GM19467 (cell line): ENCODE measurements around the gene LRP8.

Experiments used
- ATAC-seq: cut with Tn5 transposase; IDR thresholded peaks from one replicate; pipeline ENCODE4 v1.9.1; 2021; ENCODE audit warnings: mild to moderate bottlenecking, moderate library complexity; ENCODE audit not compliant: unreplicated experiment

Gene LRP8

DNA sequence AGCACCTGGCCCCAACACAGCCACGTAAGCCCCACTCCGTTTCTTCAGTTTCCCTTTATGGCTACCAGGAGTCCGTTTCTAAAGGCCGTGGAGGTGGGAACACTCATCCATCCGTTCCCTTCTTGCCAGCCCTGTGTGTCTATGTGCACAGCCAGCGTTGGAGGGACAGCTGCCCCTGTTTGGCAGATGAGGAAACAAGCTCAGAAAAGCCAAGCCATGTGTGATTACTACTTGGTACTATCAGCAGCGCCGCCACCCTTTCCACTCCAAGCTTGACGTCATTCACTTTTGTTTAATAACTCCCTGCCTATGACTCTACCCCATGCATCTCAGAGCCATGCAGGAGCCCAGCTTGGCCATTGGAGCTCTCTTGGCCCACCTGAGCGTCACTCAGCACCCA lies 3.5 kb downstream of the LRP8 start:
- ATAC-seq: no peak

GRCh38 chr1:53323316-53323715 lies 4.6 kb downstream of the LRP8 start:
- no peak for ATAC-seq

DNA sequence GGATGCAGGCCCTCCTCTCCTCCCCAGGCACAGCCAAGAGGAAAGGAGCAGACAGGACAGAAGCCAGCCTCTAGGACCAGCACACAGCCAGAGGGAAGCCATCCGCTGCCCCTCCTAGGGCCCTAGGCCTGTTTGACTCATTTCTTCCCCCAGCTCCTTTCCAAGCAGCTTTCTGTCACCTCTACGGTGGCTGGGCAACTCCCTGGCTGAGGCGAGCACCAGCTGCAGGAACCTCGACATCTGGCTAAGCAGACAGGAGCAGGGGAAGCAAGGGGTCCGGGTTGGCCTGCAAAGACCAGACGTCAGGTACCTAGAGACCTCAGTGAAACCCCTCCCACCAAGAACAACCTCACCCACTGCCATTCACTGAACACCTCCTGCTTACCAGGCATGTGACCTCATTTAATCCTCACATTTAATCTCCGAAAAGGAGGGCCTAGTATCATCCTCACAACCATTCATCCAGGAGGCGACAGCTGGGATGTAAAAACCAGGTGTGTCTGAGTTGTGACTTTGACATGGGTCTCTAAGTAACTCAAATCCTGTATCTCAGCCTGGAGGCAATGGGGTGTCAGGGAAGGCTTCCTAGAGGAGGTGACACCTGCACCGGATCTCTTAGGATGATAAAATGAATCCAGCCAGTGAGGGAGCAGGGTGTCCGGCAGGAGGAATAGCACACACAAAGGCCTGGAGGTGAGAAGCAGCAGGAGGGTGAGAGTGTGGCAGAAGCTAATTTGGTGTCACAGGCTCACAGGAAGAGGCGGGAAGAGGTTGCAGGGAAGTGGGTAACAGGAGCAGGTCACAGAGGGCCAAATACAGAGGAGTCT lies 5.9 kb downstream of the LRP8 start:
- ATAC-seq: no peak

- ATAC-seq: no peak
Measured at GRCh38 chr1:53321366-53321765, 6.5 kb downstream of the LRP8 start.

- no peak for ATAC-seq
Measured at GRCh38 chr1:53320646-53321045, 7.2 kb downstream of the LRP8 start.

- no peak for ATAC-seq
Measured at GRCh38 chr1:53319296-53320101, 8.4 kb downstream of the LRP8 start.

DNA sequence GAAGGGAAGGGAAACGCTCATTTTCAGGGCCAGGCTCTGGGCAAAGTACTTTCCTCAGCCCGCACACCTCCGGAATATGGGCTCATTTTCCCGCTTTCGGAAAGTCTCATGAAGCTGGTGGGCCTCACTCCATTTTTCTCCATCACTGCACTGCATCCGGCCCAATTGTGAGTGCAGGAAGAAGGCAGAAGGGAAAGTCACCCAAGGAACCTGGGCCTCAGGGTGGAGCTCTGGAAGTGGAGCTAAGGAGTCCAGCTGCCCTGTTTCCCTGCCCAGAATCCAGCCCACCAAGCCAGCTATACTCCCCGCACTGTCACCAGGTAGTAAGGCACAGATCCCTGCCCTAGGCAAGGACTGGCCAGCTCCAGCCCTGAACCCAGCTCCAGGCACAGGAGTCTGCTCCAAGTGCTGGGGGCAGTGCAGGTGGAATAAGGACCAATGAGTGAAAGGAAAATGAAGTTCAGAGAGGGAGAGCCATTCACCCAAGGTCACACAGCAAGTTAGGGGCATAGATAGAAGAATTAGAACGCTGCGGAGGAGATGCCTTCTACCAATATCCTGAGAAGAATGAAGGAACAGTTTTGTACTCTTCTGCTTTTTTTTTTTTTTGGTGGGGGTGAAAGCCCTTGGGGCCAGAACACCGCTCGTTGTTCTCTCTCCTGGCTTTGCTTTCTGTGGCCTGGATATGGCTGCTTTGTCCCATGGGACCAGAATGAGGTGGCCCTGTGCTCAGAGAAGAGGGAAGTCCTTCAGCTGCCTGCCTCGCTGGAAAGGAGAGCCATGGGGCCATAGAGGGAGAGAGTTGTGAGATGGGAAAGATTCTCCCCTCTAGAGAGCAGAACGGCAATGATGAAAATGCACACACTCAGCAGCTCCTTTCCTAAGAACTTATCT lies 10.0 kb downstream of the LRP8 start:
- no peak for ATAC-seq

- ATAC-seq: no peak
Measured at GRCh38 chr1:53316766-53317581, 10.9 kb downstream of the LRP8 start.

DNA sequence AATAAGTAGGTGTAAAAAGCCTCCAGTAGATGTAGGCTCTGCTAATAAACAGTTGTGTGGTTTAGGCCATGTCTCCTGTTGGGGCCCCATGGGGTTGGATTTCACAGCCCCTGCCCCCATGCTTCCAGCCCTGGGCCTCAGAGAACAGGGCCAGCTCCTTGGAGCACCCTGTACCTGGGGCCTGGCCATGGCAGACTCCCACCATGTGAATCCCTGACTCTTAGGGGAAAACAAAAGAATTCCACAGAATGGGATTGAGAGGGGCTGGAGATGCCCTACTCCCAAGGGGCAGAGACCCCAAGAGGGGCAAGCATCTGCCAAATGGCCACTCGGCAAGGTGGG lies 11.5 kb downstream of the LRP8 start:
- no peak for ATAC-seq

DNA sequence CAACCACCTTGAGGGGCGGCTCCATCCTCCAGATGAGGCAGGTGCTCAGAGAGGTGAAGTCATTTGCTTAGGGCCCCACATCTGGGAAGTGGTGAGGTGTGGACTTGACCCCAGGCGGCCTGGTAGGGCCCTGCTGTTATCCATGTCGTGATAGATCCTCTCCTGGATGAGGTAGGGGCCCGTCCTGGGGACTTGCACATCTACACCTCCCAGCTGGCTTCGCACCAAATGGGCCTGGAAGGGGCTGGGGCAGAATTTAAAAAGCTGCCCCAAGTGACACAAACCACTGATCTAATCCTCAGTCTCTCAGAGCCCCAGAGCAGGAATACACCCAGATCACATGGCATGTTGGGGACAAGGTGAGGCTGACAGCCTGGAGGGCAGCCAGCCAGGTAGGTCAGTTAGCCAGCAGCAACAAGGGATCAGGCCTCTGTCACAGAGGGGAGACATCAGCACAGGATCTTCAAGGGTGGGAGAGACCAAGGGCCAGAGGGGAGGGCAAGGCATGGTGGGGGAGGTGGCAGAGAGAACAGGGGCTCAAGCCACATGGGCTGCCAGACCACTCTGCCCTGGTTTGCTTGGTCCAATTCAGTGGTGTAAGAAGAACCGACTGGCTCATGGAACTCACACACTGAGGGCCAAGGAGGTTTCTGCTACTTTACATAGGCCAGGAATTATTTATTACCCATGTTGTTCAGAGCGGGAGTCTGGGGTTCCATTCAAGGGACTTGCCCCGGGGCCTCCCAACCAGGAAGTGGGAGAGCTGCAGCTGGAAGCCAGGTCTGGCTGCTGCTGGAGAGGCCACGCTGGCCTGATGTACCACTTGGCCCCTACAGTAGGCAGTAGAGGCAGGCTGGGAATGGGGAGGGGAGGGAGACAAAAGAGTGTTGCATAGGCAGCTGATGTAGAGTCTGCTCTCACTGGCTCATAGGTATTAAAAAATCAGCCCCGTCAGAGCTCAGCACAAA lies 12.1 kb downstream of the LRP8 start:
- no peak for ATAC-seq

- ATAC-seq: no peak
Measured at GRCh38 chr1:53315046-53315445, 12.8 kb downstream of the LRP8 start.

- no peak for ATAC-seq
Measured at GRCh38 chr1:53314606-53315005, 13.3 kb downstream of the LRP8 start.

DNA sequence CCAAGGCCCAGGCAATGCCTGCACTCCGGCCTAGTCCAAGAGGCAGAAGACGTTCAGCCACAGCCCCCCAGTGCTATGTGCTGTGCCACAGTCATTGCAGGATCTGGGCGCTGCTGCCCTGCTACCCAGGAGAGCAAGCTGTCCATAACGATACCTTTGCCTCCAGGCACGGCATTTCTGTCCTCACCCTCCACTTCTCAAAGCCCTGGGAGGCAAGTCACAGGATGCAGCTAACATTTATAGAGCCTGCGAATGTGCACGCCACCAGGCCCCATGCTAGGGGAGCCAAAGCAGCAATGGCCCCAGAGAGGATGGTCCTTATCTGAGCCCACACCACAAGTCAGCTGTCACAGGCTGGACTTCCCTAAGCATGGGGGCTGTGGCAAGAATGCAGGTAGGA lies 13.8 kb downstream of the LRP8 start:
- no peak for ATAC-seq

DNA sequence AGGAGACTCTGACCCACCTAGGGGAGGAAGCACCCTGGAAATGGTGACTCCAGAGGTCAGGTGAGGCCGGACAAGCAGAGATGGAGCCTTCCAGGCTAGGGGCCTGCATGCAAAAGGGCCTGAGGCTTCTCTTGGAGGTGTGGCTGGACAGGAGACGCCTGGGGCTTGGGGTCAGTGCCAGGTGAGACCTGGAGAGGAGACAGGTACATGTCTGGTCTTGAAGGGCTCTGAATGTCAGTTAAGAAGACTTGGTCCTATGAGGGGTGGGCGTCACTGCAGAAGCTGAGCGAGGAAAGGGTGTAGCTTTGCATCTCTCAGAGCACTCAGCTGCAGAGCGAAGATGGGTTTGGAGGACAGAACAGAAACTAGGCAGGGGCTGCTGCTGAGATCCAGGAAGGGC lies 14.3 kb downstream of the LRP8 start:
- no peak for ATAC-seq

DNA sequence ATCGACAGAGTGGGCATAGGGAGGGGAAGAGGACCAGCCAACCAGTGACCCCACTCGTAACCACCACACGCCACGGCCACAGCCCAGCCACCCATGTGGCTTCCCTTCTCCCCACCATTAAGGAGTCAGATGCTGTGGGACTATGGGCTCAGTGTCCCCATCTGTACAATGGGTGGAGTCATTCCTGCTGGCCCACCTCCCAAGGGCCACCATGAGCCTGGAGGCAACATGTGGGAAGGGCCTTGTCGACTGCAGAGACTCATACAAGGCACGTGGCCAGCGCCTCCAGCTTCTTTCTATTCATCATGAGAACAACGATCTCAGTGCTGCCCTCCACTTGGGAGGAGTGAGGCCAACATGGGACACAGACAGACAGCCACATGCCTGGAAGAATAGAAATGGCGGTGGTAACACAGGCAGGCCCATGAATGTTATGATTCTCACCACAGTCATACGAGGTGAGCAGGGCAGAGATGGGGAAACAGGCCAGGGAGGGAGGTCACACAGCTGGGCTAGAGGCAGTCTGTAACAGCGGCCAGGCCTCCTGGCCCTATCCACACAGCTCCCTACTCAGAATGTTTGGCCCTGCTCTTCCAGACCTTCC lies 16.1 kb downstream of the LRP8 start:
- no peak for ATAC-seq

DNA sequence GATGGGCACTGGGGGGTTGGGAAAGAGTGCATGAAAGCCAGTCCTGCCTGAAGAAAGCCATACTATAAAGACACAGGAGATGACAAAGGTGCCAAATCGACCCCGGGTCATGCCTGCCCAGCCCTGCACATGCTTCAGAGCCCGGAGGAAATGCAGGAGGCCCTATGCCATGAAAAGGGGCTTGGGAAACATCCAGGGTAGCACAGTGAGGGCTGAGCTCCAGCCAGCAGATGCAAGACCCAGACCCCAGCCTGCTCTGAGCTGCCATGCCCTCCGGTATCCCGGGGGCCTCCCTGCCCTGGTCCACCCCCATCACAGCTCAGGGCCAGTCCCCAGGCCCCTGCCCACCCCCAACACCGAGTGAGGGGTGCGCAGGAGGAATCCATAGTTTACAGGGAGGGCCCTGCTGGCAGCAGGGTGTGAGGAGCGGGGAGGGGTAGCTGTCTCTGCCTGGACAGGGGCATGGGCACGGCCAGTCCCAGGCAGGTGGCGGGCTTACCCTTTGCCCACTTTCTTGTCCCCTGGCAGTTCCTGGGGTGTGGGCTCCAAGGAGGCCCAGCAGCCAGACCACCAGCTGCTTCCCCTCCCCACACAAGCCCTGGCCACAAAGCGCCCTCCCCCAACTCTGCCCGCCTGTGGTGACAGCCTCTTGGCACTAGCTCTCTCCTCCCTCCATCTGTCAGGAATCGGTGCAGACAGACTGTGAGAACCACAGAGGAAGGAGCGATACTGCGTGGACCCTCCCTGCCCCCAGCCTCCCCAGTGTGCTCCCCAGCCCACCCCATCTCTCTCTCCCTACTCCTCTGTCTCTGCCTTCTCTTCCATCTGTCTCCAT lies 16.8 kb downstream of the LRP8 start:
- no peak for ATAC-seq

DNA sequence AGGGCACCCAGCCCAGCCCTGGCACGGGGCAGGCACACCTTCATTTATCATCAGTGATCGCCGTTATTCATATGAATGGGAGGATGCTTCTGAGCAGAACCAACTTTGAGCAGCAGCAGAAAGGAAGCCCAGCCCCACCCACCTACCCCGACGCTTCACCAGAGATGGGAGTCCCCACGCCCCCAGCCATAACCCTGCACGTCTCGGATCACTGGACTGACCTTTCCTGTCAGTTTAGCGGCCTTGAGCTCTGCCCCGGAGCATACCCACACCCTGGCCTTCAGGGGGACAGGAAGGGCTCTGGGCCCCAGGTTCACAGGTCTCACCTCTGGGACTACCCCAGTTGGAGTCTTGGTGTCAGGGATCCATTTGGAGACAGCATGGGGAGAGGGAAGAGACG lies 18.1 kb downstream of the LRP8 start:
- ATAC-seq: no peak

DNA sequence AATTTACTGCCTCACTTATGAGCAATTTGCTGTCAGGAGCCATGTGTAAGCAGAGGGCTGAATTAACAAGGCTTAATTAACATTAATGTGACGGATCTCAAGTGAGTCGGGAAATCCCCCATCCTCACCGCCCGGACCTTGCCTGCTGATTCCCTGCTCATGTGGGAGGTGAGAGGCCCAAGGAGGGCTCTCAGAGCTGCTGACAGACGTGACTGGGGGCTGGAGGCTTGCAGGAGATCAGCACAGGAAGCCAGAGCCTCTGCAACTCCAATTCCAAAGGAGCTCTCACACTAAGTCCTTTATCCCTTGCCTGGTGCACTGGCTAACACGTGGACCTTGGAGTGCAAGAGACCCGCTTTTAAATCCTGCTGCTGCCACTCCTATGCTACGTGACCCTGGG lies 19.4 kb downstream of the LRP8 start:
- ATAC-seq: no peak
